Measurements from ENCODE around the gene YBX2. TPM values are rescaled to one million over a fixed set of nuclear protein-coding genes. Genes with fewer than 3 reads are reported as not detected.

Gene YBX2
- total RNA-seq, 1 experiment from 2014 or later: 24.0 TPM

DNA sequence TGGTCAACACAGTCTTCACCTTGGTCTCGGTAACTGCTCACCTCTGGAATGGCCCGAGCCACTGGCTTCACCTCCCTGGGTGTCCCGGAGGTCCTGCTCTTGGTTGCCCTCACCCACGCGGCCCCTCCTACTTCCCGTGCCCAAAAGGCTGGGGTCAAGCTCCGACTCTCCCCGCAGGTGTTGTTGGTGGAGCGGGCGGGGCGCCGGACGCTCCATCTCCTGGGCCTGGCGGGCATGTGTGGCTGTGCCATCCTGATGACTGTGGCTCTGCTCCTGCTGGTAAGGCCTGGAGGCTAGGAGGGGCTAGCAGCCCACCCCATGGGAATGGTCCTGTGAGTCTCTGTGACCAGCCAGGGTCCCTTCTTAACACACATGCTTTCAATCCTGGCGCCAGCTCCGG lies 9.5 kb downstream of the YBX2 start:
- no peak for DNase-seq
- Histone ChIP-seq H3T11ph (ENCODE audit: low read length) (no peak overlapping the region), H4K91ac (ENCODE audit: insufficient read length, low read depth, low read length) (no peak overlapping the region), H3K4me1 (ENCODE audit: insufficient read depth, low read length) (peaks cover 3% of the 10 kb centered on the region; the same call in 1 of the 2 replicates), H3K23me2 (ENCODE audit: insufficient read length, low read depth, low read length, poor library complexity, severe bottlenecking) (peaks cover 12% of the 10 kb centered on the region), H2BK12ac (ENCODE audit: insufficient read length, low read depth, low read length) (no peak overlapping the region), H4K5ac (ENCODE audit: insufficient read length, low read depth, low read length) (no peak overlapping the region), H3K23ac (ENCODE audit: insufficient read length, low read depth, low read length) (no peak overlapping the region), H2BK5ac (ENCODE audit: insufficient read length, low read length) (no peak overlapping the region), H3K56ac (ENCODE audit: insufficient read length, low read depth, low read length) (no peak overlapping the region), H2AK5ac (ENCODE audit: insufficient read length, low read length) (no peak overlapping the region), H3K27me3 (ENCODE audit: insufficient read depth, low read length) (no peaks in the 10 kb centered on the region), H4K8ac (replicated peaks; ENCODE audit: insufficient read length, low read depth, low read length) (no peak overlapping the region), H4K20me1 (ENCODE audit: control insufficient read depth, insufficient read depth, insufficient read length) (no peaks in the 10 kb centered on the region), H3K4ac (ENCODE audit: low read depth, low read length) (no peak overlapping the region), H2BK20ac (ENCODE audit: low read depth, low read length, poor library complexity, severe bottlenecking) (no peak overlapping the region), H3K79me1 (ENCODE audit: insufficient read depth, low read depth, low read length, poor library complexity, severe bottlenecking) (no peaks in the 10 kb centered on the region), H3K79me2 (ENCODE audit: insufficient read depth, low read length) (no peaks in the 10 kb centered on the region), H3K9ac (ENCODE audit: extremely low read depth, insufficient read length, low read length) (no peak overlapping the region), H3K4me2 (ENCODE audit: insufficient read depth, insufficient read length, low read length) (no peak overlapping the region), H3K9me3 (ENCODE audit: control insufficient read depth, low read depth, low read length) (no peaks in the 10 kb centered on the region), H2BK120ac (ENCODE audit: low read depth, low read length, poor library complexity, severe bottlenecking) (no peak overlapping the region), H3K14ac (ENCODE audit: insufficient read depth, low read length) (no peak overlapping the region), H2AFZ (ENCODE audit: low read length) (no peak overlapping the region), H3K18ac (ENCODE audit: insufficient read length, low read depth, low read length) (no peak overlapping the region), H2BK15ac (ENCODE audit: low read depth, low read length) (no peak overlapping the region), H3K27ac (ENCODE audit: insufficient read length, low read depth, low read length) (no peak overlapping the region)
- Mint-ChIP-seq H3K9me3 (no peaks in the 10 kb centered on the region), H3K36me3 (ENCODE audit: insufficient read depth in 1 of 3, low read depth in 3 of 3) (peaks cover 2 to 25% (median 11%) of the 10 kb centered on the region in 3 experiments; a peak in 5 of 7 replicates), H3K27me3 (ENCODE audit: low read depth) (peaks cover 13% of the 10 kb centered on the region), H3K4me3 (no peak overlapping the region), H3K27ac (no peak overlapping the region; a peak in 1 of 7 replicates), H3K4me1 (peaks cover 15 to 25% of the 10 kb centered on the region in 2 experiments)
- TF ChIP-seq, protein P1, sequence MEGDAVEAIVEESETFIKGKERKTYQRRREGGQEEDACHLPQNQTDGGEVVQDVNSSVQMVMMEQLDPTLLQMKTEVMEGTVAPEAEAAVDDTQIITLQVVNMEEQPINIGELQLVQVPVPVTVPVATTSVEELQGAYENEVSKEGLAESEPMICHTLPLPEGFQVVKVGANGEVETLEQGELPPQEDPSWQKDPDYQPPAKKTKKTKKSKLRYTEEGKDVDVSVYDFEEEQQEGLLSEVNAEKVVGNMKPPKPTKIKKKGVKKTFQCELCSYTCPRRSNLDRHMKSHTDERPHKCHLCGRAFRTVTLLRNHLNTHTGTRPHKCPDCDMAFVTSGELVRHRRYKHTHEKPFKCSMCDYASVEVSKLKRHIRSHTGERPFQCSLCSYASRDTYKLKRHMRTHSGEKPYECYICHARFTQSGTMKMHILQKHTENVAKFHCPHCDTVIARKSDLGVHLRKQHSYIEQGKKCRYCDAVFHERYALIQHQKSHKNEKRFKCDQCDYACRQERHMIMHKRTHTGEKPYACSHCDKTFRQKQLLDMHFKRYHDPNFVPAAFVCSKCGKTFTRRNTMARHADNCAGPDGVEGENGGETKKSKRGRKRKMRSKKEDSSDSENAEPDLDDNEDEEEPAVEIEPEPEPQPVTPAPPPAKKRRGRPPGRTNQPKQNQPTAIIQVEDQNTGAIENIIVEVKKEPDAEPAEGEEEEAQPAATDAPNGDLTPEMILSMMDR (conservative IDR thresholded peaks at IDR 0.05): no peak
- WGBS (ENCODE audit: extremely low coverage, insufficient read length, low lambda C conversion rate): no CpG with 5 or more reads among the region's 16 CpGs

All from H9 (cell line).